Measurements from ENCODE around the gene RNASET2.
"Not testable (repeated sequence)": the region's sequence is repeated elsewhere in the genome, so short reads cannot be mapped to it uniquely, and the experiment has no call there.

The RNASET2 gene

GRCh38 chr6:166925141-166925996 lies 31.0 kb downstream of the RNASET2 start:
- no peak for DNase-seq

GRCh38 chr6:166924531-166924930 lies 31.8 kb downstream of the RNASET2 start:
- no peak for DNase-seq

DNA sequence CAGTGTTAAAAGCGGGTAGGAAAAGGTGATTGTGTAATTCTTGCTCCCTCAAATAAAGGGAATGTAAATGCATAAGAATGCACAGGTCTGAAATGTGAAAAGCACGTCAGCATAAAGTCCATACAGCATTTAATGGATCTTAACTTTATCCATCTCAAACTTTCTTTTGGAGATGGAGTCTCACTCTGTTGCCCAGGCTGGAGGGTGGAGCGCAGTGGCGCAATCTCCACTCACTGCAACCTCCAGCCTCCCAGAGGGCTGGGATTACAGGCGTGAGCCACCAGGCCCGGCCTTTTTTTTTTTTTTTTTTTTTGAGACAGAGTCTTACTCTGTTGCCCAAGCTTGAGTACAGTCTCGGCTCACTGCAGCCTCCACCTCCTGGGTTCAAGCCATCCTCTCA lies 33.4 kb downstream of the RNASET2 start:
- no peak for DNase-seq

DNA sequence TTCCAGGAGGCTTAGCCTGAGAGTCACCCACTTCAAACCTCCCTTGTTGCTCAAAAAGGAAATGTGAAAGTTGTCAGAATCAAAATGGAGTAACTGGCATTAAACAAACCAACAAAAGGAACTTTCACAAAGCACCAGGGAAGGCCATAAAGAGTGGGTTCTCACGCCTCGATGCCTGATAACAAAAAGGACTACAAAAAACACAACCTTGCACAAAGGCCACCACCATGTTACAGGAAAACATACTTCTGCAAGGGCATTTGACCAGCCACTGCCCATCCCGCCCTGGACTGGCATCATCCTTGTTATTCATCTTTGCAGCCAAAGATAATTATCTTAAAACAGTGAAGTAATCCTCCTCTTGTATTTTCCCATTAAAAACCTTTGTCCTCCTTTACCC lies 34.8 kb downstream of the RNASET2 start:
- no peak for DNase-seq

- DNase-seq: no peak
Measured at GRCh38 chr6:166916824-166917223, 39.5 kb downstream of the RNASET2 start.

- DNase-seq: not testable (repeated sequence)
Measured at GRCh38 chr6:166915484-166915883, 40.9 kb downstream of the RNASET2 start.

DNA sequence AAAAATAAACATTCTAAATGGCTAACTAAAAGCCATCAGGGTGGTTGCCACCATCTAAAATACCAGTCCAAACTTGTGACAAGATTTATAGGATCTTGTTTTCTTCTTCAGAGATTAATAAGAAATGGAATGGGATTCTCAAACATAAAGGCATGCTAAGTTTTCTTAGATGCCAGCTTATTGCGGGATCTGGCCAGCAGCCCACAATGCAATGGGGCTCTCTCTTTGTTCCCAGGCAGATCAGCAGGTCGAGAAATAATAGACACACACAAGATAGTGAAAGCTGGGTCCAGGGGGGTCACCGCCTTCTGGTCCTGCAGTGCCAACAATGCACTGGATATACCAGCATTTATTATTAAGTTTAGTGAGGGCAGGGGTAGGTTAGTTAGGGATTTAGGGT lies 41.4 kb downstream of the RNASET2 start:
- DNase-seq: not testable (repeated sequence)

DNA sequence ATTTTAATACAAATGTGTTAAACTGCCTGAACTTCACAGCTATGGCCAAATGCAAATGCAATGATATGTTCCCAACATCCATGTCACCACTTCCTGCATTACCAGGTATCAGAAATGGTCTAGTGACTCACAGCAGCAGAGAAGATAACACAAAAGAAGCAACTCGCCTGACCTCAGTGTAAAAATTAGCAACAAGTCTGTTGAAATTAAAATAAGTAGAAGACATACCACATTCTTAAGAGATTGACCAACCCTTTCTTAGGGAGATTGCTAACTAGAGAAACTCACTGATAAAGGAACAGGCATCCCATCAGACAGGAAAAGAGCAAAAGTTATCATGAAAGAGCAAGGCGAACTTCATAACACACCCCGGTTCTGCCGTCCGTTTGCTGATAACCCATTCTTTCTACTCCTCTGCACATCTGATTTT lies 45.1 kb downstream of the RNASET2 start:
- no peak for DNase-seq

- DNase-seq: no peak
Measured at GRCh38 chr6:166910601-166911000, 45.7 kb downstream of the RNASET2 start.

DNA sequence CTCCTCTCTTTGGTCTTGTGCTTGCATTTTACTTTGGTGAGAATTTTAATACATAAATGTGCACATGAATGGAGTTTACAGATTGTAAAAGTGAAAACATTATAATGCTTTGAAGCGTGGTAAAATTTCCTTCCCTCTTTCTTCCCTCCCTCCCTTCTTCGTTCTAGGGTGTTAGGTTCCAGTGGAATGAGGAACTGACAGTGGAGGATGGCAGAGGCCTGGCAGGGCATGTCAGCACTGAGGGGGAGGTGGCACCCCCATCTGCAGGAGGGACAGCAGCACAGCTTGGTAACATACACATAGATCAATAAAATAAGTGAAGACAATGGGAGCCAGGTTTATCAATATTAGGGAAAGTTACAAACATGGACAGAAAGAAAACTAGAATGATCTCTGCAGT lies 47.5 kb downstream of the RNASET2 start:
- DNase-seq: no peak

GRCh38 chr6:166907871-166908806 lies 48.2 kb downstream of the RNASET2 start:
- no peak for DNase-seq

DNA sequence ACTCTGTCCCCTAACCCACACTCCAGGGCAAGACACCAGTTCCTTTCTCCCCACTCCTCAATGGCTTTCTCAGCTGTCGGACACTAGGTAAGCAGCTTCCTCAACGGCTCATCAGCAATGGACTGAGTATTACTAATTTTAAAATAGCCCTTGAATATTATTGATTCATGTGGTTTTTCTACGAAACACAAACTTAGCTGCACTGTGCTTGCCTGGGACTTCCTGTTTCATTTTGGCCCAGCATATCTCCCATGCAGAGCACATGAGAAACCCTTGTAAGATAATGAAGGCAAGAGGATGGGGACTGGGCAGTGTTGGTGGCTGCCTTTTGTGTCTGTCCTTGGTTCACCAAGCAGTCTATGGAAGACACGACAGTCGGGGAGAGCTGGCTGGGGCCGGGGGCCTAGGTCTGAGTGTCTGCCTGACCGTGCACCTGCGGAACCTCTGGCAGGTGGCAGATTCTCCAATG lies 48.9 kb downstream of the RNASET2 start:
- DNase-seq: no peak

GRCh38 chr6:166906376-166907044 lies 49.8 kb downstream of the RNASET2 start:
- no peak for DNase-seq

GRCh38 chr6:166905505-166906134 lies 50.7 kb downstream of the RNASET2 start:
- DNase-seq: no peak

GRCh38 chr6:166905013-166905412 lies 51.3 kb downstream of the RNASET2 start:
- no peak for DNase-seq

DNA sequence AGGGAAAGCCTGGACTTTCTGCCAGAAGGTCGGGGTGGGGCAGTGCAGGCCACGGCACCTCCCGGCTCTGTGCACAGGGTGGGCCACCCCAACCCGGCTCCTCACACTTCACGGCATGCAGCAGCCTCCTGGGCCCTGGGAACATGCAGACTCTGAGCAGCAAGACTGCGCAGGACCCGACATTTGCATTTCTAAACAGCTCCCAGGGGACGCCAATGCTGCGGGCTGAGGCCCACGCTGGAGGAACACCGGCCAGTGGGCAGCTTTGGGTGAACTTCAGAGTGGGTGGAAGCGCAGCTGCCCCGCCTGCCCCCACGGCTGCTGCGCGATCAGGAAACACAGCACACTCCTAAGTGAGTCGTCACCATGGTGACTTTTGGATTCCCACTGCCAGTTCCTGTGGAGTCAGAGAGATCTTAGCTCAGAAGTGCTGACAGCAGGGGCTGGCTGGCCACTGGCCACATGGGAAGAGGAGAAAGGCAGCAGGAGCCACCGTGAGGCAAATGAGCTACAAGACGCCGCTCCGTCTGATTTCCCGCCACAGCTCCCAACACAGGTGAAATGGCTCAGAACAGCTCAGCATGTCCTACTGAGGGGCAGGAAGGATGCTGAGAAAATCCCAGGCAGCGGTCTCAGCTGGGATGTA lies 52.1 kb downstream of the RNASET2 start:
- no peak for DNase-seq

- DNase-seq: no peak
Measured at GRCh38 chr6:166903500-166903899, 52.9 kb downstream of the RNASET2 start.

DNA sequence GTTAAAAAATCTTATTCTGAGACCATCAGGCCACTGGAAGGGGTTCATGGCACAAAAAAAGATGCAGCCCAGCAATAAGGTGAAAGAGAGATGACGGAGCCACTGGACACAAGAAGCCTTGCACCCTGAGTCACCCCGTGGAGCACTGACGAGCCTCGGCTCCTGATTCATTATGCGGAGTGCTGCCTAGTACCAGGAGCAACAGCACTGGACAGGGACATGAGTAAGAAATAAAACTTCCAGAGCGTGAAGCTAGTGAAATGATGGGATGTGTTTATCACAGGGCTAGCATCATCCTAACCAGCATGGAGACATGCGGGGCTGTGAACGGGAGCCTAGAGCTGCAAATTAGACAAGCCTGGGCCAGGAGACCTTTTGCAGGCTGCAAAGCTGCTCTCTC lies 53.3 kb downstream of the RNASET2 start:
- no peak for DNase-seq

DNA sequence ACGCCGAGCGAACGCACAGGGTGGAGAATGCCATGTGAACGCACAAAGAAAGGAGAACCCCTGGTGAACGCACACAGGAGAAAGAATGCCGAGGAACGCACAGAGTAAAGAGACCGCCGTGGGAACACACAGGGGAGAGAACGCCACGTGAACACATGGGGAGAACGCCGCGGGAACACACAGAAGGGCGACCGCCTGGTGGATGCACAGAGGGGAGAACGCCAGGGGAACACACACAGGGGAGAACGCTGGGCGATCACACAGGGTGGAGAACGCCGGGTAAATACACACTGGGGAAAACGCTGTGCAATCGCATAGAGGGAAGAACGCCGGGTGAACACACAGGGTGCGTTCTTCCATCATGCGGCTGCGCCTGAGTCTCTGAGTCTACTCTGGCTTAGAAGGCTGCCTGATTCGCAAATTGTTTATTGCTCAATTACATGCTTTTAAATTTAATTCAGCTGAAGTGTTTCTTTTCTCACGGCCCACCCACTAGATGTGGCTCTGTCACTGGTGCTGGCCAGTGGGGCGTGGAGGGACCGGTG lies 54.1 kb downstream of the RNASET2 start:
- DNase-seq: no peak

DNA sequence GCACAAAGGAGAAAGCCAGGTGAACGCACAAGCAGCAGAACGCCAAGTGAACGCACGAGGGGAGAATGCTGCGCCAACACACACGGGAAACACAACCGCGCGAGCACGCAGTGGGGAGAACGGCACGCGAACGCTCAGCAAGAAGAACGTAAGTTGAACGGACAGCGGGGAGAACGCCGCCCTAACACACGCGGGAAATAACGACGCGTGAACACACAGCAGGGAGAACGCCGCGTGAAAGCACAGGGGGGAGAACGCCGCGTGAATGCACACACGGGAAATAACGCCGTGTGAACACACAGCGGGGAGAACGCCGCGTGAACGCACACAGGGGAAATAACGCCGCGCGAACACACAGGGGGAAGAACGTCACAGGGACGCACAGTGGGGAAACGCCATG lies 54.7 kb downstream of the RNASET2 start:
- no peak for DNase-seq

DNA sequence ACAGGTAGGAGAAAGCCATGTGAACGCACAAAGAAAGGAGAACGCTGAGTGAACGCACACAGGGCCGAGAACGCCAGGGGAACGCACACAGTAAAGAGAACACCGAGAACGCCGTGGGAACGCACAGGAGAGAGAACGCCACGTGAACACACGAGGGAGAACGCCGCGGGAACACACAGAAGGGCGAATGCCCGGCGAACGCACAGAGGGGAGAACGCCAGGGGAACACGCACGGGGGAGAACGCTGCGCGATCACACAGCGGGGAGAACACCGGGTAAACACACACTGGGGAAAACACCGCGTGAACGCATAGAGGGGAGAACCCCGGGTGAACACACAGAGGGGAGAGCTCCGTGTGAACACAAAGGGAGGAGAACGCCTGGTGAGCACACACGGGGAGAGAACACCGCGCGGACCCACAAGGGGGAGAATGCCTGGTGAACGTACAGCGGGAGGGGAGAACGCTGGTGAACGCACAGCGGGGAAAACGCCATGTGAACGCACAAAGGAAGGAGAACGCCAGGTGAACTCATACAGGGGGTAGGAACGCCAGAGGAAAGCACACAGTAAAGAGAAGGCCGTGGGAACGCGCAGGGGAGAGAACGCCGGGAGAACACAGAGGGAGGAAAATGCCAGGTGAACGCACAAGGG lies 55.3 kb downstream of the RNASET2 start:
- DNase-seq: no peak
